ENCODE data around the gene KIAA0930.

KIAA0930 gene

DNA sequence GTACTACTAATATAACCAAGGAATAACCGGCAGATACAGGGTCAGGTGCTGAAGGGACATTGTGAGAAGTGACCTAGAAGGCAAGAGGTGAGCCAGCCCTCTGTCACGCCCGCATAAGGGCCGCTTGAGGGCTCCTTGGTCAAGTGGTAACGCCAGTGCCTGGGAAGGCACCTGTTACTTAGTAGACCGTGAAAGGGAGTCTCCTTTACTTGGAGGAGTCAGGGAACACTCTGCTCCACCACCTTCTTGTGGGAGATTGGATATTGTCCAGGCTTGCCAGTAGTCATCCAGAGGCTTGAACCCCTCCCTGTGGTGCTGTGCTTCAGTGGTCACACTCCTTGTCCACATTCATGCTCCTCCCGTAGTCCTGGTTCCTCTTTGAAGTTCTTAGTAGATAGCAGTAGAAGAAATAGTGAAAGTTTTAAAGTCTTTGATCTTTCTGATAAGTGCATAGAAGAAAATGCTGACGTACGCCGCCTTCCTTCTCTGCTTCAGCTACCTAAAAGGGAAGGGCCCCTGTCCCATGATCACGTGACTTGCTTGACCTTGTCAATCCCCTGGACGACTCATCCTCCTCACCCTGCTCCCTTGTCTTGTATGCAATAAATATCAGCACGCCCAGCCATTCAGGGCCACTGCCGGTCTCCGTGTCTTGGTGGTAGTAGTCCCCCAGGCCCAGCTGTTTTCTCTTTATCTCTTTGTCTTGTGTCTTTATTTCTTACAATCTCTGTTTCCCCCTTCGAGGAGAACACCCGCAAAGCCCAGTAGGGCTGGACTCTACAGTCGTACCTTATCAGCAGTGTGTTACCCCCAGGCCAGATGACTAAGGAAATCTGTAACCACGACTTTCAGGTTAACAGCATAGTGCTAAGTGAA, 70.9 kb downstream of the KIAA0930 start:
- DNase-seq = peak; percentile 33

- DNase-seq = no peak
Measured at GRCh38 chr22:45166932-45167331, 73.8 kb downstream of the KIAA0930 start.

DNA sequence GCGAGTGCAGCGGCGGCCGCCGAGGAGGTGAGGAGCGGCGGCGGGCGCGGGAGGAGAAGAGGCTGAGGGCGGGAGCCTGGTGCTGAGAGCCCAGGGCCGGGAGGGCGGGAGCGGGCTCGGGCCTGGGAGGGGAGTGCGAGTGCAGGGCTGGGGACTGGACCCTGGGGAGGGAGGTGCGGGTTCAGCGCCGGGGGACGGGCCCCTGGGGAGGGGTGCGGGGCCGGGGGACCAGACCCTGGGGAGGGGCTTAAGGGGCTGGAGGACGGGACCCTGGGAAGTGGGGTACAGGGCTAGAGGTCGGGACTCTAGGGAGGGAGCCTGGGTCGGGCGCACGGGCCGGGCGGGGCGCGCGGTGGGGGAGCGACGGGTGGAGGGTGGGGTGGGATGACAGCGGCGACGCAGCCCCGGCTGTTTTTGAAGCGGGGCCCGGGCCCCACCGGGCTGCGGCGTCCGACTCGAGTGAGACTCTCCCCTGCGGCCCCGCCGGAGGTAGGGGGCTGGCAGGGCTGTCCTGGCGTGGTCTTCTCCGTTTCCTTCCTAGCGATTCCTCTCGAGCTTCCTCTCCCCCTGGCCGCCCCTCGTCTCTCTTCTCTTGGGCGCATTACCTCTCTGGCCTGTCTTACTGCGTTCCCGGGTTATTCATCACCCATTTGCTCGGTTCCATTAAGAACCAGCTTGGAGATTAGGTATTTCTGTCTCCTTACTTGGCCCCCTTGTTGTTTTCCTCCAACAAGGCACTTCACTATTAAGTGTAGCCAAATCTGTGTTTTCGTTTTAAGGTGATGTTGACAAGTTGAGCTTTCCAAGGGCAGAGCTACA, 76.2 kb downstream of the KIAA0930 start:
- DNase-seq = peak; percentile 38

DNA sequence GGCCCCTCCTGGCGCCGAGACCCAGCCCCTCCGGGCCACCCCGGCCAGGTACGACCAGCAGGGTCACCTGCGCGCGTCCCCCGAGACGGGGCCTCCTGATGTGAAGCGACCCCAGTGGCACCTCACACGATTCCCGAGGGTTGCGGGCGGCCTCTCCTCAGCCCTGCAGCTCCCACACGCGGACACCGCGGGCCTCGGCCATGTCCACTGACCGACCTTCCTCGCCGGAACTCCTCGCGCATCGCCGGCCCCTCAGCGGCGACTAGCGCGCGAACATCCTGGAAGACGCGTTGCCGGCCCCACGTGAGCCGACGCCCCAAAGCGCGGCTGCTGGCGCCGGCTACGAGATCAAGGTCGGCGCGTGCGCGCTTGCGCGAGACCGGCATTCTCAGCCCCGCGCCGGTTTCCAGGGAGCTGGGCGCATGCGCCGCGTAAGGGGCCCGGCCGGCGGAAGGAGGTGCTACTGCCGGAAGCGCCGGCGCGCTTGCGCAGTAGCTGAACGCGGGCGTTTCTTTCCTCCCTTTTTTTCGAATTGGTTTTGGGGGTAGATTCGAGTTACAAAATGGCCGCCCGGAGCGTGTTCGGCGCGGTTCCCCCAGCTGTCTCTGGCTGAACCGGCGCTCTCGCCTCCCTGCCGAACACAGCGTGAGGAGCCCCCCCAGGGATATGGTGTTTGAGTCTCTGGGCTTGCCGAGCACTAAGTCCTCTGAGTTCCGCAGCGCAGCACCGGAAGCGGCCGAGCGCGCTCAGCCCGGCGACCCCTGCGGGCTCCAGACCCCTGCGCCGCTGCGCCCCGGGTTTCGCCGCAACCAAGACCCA, 77.0 kb downstream of the KIAA0930 start, which contains the start of gene NUP50:
TSS of gene NUP50 (plus strand) at position 475 of the 819 bp plus-strand sequence. CDS start 4,253 bp downstream, outside the sequence.
- DNase-seq = peak; percentile 95

DNA sequence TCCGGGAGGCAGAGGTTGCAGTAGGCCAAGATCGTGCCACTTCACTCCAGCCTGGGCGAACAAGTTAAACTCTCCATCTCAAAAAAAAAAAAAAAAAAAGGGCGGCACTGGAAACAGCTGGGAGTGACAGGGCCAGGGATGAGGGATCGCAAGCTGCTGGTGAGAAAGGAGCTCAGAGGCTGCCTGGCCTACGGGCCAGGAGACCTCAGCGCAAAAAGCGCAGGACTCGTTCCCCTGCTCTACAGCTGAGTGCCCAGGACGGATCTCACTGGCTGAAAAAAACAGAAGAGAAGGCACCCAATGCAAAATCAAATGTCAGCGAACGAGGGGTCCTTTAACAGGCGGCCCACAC, 77.6 kb downstream of the KIAA0930 start:
- no peak for DNase-seq

DNA sequence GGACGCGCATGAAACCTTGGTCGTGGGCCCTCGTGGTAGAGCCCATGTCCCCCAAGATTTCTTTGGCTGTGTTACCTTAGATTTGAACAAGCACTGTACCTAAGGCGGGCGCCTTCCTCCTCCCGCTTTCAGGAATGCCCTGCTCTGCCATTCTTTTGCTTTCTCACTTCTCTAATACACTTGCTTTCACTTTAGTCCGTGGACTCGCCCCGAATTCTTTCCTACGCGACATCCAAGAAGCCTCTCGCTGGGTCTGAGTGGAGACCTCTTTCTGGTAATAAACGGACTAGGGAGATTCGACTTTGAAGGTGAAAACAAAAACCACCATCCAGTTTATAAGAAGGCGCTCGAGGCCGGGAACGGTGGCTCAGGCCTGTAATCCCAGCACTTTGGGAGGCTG, 78.2 kb downstream of the KIAA0930 start:
- DNase-seq = no peak

DNA sequence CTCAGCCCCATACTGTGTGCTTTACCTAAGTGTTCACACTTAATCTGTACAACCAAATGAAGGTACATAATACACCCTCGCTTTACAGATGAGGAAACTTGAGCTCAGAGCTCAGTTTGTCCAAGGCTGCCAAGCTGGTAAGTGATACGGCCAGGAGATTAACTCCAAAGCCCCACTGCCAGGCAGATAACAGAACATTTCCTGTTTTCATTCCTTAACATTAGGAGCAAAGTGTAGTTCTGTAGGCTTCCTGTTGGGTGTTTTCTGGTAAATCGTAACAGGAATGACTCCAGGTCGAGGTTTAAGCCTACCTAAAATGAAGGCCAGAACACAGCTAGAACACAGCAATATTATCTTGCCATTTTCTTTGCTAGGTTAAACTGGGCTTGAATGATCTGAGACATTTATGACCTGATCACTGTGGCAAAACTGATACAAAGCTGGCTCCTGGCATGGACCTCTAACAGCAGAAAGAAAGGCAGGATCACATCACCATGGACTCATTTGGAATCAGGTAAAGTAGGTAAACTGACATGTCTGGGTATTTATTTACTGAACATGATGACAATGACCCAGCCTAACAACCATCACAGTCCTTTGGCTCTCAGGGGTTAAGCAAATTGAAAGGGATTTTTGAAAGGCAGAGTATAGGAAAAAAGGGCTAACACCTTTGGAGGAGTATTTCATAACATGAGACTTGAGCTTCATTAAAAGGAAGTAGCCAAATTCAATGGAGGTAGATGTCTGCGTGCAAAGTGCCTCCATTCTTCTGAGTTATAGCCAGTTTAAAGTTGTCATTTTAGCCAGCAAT, 80.8 kb downstream of the KIAA0930 start:
- no peak for DNase-seq

GRCh38 chr22:45157907-45158306, 82.8 kb downstream of the KIAA0930 start:
- no peak for DNase-seq

DNA sequence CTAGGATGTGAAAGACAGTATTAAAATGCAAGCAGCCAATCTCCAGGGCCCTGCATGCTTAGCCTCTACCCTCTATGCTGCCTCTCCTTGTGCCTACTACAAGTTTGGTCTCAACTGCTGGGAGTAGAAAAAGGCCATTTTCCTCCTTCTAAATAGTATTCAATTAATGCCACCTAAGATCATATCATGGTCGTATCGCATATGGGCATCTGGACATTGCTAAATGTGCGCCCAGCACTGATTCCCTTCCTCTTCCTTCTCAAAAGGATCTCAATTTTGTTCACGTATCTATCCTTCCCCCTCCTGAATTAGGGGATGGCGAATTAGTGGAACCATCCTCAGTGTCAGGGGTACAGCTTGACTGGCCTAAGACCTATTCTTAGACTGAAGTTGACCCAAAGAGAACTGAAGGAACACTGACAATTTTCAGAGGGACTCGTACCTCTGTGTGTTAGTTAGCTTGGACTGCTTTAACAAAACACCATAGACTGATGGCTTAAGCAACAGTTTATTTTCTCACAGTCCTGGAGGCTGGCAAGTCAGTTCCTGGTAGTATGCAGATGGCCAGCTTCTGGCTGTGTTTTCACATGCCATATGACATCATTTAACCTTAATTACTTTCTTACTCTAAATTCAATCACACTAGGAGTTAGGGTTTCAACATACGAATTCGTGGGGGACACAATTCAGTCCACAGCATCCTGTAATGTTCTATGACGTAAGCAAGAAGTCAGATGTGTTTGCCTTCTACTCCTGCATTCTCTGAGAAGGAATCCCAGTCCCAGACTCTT, 85.4 kb downstream of the KIAA0930 start:
- DNase-seq = no peak

DNA sequence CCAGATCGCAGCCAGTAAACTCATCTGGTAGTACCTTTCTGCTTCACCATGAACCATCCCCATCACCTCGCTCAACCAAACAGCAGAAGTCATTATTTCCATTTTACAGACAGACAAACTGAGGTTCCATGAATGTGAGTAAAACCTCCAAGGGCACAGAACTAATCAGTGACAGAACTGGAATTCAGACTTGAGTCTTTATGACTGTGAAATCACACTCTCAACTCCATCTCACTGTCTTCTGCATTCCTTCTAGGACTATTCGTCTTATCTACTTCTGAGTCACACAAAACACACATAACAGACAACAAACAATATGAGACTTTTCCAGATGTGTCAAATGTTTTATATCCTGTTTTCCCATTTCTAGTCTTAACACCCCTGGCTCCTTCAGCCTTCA, 86.3 kb downstream of the KIAA0930 start:
- DNase-seq = no peak

- DNase-seq = no peak
Measured at GRCh38 chr22:45151503-45151902, 89.2 kb downstream of the KIAA0930 start.

DNA sequence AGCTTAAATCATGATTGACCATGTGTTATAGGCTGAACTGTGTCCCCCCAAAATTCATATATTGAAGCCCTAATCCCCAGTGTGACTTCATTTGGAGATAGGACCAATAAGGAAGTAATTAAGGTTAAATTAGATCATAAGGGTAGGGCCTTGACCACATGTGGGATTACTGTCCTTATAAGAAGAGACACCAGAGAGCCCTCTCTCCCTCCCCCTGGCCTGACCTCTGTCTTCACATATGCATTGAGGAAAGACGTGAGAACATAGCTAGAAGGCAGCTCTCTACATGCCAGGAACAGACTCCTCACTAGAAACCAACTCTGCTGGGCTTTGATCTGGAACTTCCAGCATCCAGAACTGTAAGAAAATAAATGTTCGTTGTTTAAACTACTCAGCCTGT, 90.6 kb downstream of the KIAA0930 start:
- DNase-seq = no peak

GRCh38 chr22:45149671-45150070, 91.0 kb downstream of the KIAA0930 start:
- no peak for DNase-seq

DNA sequence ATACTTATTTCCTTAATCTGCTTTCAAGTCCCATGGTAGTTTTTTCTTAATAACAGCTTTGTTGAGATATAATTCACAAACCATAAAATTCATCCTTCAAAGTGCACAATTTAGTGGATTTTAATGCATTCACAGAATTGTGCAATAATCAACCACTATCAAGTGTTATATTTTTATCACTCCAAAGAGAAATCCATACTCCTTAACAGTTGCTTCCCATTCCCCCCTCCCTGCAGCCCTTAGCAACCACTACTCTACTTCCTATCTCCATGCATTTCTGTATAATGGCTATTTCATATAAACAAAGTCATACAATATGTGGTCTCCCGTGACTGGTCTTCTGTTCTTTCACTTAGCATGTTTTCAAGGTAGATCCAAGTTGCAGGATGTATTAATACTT, 95.8 kb downstream of the KIAA0930 start:
- no peak for DNase-seq

DNA sequence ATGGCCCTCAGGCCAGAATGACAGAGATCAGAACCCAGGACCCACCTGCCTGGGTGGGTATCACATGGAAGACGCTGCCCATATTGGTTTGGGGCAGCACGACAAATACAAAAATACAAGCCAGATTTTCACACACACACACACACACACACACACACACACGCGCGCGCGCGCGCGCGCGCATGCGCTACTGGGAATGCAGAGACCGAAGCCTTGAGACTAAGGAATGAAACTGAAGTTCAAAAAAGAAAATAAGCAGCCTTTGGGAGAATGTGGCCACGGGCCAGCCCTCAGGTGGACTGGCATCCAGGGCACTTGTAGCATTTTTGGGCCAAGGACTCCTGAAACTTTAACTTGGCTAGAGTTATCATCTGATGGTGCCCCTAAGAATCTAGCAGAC, 98.3 kb downstream of the KIAA0930 start:
- DNase-seq = no peak

Measured in stimulated activated CD4-positive, alpha-beta T cell treated with anti-CD3 and anti-CD28 coated beads, Interleukin-4, amount 100 ng/mL, for 24 hours (primary cell).